ENCODE measurements around the gene TSPAN18.

Gene TSPAN18

DNA sequence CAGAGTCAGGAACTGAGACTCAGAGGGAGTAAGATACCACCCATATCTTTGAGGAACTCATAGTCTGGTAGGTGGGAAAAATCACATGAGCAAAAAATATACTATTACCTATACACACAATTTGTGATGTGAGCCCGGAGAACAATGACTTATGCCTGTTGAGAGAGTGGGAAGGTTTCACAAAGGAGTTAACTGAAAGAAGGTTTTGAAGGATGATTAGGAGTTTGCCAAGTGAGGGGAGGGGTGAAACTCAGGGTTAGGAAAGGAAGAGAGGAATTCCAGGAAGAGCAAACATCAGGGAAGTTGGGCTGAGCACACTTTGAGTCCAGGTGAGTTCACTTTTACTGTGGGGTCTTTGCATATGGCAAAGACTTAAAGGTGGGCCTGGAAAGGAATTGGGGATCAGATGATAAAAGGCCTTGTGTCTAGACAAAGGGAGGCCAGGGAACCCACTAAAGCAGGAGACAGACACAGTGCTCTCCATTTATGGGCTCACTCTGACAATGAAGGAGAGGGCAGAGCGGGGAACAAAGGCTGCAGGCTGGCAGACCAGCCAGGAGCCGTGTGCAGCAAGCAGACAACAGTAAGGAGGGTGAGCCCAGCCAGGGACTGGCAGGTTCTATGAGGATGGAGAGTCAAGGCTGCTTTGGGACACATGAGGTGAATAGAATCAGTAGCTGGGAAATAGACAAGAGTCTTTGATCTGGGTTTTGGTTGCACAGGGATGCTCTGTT lies 33.1 kb downstream of the TSPAN18 start:
- no peak for DNase-seq (ENCODE audit: low spot score)

DNA sequence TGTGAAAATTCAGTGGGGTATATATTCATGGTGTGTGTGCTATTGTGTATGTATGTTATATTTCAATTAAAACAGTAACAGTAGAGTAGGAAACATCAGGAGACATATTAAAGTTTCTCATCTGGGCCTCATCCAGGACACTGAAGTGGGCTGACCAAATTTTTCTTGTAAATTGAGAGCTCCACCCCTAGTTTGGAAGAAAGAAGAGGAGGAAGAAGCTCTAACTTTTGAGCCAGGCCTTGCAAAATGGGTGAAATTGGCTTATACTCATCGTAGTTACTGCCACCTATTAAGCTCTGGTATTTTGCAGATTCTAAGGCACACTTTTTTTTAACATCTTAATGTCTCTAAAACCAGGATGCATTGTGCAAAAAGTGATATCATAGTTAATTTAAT lies 33.7 kb downstream of the TSPAN18 start:
- no peak for DNase-seq (ENCODE audit: low spot score)

DNA sequence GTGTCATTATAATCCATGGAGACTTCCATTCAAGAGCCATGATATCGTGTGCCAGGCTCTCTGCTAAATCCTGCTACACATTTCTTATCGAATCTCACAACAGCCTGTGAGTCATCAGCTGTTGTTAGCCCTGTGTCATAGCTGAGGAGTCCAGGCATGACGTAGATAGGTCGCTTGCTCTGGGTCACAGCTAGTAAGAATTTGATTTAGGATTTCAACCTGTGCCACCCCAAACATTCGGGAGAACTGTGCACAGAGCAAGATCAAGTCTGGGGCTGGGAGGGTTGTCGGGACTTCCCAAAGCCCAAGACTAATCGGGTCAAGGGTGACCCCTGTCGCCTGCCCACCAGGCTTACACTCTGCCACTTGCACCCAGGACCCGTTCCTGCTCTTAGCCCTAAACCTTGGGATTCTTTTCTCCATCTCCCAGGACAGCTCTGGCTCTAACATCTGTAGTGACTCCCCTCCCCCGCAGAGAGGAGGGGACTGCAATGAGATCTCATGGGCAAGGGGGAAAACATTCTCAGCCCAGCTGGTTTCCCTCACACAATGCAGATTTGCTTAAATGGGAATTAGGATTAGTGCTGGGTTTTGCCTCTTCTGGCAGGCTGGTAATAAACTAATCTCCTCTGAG lies 34.3 kb downstream of the TSPAN18 start:
- DNase-seq (ENCODE audit: low spot score), result no peak

DNA sequence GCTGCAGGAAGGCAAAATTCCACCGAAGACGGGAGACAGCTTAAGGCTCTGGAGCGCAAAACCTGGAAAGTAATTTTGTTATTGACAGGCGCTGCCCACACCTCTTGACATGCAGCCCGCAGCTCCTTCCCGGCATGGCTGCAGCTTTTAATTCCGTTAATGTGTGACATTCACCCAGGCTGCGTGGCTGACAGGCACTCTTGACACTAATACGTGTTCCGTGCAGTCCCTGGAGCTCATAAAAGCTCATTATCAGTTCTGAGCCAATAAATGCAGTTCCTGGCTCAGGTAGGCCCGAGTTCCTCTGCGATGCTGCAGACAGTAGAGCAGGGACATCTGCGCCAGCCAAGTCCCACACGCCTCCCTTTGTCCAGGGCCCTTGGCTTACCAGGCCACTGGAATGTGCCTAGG lies 34.8 kb downstream of the TSPAN18 start:
- DNase-seq (ENCODE audit: low spot score), result no peak

DNA sequence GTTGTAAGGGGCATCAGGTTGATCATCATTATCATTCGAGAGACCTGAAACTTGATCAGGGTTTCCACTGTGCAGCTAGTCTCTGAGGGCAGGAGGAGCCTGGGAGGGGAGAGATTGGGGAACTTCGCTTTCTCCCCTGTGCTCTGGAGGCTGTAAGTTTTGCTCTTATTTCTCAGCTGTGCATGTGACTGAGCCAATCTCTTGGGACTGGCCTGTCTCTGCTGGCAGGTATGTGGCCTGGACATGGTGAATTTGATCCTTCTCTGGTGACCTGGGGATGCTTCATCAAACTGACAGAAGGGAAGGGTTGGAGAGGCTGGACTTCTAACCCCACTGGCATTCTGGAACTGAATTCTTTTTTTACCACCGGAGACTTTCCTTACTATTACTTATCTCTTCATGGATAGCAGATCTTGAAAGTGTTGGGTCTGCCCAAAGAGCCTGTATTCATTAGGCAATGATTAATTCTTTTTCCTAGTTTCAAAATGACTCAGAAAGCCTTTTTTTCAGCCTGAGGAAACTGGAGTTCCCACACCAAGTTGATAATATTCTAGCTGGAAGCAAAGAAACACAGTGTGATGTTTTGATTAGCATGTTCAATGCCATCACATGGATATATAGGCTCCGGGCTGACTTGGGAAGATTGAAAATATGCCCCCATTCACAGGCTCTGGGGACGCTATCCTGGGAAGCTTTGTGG lies 36.5 kb downstream of the TSPAN18 start:
- DNase-seq (ENCODE audit: low spot score), result no peak

DNA sequence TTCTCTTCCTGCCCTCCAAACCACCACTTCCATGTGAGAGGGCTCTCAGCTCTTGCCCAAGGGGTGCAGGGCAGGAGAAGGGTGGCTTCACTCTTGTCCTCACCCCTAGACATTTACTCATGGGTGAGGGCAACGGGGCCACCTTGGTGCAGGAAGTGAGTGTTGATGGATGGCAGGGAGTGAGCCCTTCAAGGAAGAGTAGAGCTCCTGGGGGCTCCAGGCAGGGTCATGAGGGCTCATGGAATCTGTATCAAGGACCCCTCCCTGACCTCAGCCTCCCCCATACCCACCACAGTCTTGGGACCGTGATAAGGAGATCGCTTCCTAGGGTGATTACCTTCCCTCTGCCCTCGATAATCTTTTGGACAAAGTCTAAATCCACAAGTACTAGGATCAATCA lies 37.8 kb downstream of the TSPAN18 start:
- no peak for DNase-seq (ENCODE audit: low spot score)

DNA sequence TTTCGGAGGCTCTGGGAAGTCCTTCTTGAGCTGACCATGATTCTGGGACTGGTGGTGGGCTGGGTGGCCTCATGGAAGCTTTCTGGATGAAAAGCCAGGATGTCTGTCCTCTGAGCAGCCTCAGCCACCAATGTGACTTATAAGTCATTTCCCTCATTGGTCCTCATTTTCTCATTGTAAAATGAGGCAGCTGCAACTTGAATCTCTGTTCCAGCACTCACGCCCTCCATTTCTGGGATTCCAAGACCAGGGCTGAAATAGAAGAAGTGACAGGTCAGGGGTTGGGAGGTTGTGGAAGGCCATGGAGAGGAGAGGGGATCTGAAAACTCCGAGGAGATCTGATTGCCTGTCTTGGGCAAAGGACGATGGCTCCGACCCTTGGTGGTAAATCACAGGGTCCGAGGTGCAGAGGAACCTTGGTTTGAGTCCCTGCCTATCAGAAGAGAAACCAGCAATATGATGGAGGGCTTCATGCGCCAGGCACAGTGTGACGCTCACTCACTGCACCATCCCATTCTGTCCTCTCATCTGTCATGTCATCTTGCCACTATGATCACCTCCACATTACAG lies 38.3 kb downstream of the TSPAN18 start:
- no peak for DNase-seq (ENCODE audit: low spot score)

DNA sequence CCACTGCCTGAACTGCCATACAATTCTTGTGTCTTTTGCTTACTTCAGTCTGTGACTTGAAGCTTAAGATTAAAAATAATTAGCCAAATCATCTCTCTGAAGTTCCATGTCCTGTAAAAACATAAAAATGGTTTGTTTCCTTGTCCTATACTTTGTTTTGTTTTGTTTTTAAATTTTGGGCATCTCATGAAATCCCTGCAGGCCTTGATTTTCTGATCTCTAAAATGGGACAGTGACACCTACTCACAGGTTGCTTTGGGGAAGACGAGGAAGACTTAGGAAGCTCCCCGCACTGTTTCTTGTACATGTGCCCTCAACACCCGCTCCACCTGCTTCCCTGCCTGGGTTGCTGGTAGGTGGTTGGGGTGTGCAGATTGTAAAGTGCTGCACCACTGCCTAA lies 38.9 kb downstream of the TSPAN18 start:
- DNase-seq (ENCODE audit: low spot score), result no peak

DNA sequence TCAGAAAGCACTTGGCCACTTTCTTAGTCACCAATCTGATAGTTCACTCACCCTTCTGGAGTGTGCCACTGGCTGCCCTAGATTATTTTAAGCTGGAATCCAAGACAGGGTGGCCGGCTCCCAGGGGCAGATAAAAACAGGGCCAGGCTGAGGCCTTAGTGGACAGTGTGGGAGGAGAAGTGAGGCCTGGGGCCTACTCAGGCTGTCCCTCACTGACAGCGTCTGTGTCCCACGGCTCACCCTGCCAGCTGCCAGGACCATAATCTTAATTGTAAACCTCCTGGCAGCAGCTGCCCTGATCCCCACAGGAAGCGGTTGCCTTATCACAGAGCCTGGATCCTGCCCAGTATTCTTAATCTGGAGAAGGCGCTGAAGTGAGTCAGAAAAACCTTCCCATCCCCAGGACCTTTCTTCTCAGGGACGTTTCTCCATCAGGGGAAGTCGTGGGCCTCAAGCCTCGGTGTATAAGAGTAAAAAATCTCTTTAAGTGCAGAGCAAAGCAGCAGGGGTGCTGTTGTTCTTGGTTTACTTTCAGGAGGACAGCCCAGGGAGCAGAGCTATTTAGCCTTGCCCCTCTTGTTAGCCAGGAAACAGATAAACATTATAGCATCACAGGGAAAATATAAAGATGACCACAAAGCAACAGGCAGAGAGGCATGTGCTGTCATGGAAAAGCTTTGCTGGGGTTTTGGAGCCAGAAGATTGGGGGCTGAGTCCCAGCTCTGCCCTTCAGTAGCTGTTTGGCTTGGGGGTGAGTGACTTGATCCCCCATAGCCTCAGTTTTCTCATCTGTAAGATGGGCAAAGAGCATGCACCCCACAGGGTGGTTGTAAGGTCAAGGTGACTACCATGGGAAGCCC lies 39.6 kb downstream of the TSPAN18 start:
- DNase-seq (ENCODE audit: low spot score), result no peak

DNA sequence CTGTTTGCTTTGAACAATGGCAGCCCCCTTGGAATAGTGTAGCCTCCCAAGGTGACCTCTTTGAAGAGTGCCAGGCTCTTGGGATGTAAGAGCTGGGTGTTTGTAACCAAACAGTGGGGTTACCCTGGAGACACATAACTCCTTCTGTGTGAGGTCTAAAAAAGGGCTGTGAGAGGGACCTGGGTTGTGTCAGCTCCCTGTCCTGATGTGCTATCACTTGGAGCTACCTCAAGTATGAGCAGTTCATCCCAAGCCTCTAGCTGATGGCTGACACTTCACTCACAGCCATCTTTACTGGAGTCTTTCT lies 40.2 kb downstream of the TSPAN18 start:
- no peak for DNase-seq (ENCODE audit: low spot score)

DNA sequence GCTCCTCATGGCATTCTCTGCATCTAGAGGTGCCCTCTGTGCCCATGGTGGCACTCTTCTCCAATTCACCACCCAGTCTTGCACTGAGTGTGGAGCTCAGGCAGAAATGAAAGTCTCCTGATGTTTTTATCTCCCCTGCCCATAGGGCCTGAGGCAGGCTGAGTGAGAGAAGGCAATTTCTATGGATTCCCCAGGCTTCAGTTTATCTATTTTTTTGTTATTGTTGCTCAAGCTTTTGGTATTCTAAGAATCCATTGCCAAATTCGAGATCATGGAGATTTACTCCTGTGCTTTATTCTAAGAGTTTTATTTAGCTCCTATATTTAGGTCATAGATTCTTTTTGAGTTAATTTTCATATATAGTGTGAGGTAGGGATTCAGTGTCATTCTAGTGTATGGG lies 40.7 kb downstream of the TSPAN18 start:
- no peak for DNase-seq (ENCODE audit: low spot score)

DNA sequence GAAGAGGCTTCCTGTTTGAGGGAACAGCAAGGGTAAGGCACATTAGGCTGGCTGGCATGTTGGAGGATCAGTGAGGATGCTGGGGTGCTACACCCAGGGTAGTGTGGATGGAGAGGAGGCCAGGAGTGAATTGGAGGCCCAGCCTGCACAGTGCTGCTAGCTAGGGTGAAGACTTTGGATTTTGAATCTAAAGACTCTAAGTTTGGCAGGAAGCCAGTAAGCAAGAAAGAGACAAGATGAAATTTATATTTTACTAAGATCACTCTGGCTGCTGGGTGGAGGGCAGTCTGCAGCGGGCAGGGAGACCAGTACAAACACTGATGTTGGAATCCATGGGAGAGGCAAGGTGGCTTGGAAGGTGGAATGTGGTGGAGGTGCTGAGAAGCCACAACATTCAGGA lies 43.6 kb downstream of the TSPAN18 start:
- no peak for DNase-seq (ENCODE audit: low spot score)

DNA sequence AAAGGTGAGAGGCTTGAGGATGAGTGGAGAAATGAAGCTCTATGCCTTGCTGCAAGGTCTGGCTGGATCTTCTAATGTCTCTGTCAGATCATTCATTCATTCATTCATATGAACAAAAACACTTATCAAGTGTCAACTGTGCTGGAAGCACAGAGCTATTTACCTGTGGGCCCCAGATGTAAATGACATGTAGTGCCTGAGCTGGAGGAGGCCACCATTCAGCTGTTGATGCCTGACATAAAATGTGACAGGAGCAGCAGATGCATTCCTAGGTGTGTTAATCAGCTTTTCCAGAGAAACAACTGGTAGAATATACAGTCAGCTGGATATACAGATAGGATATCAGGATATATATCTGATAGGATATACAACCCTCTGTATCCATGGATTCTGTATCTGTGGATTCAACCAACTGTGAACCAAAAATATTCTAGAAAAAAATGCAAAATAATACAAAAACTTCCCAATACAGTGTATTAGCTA lies 44.5 kb downstream of the TSPAN18 start:
- no peak for DNase-seq (ENCODE audit: low spot score)

DNA sequence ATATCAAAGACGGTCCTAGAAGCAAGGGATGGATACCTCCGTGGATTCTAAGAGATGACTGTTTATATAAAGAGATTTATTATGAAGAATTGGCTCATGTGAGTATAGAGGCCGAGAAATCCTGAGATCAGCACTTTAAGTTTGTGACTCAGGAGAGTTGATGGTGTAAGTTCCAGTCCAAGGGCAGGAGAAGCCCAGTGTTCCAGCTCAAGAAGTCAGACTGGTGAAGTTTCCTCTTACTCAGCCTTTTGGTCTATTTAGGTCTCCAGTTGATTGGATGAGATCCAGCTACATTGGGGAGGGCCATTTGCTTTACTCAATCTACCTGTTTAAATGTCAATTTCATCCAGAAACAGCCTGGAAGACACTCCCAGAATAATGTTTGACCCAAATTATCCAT lies 45.1 kb downstream of the TSPAN18 start:
- no peak for DNase-seq (ENCODE audit: low spot score)

DNA sequence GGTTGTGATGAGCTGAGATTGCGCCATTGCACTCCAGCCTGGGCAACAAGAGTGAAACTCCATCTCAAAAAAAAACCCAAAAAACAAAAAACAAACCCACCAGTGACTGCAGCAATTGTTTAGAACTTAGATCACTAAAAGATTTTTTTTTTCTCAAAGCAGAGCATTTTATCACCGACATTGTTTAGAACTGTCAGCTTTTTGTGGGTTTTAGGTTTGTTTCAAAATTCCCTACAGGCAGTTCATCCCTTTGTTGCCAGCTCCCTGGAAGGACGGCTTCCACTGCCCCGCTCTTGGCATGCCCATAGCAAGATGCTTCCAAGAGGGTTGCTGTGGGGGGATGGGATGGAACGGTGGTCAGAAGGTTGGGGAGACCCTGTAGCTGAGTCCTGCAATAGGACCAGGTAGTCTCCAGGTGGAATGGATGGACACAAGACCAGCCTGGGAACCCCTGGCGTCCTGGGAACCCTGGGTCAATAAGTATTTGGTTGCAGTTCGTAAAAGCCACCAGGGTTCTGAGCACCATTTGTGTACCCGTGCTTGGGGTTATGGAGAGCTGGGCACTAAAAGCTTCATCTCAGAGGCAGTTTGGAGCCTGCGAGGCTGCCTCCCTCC lies 46.7 kb downstream of the TSPAN18 start:
- DNase-seq (ENCODE audit: low spot score), result no peak

DNA sequence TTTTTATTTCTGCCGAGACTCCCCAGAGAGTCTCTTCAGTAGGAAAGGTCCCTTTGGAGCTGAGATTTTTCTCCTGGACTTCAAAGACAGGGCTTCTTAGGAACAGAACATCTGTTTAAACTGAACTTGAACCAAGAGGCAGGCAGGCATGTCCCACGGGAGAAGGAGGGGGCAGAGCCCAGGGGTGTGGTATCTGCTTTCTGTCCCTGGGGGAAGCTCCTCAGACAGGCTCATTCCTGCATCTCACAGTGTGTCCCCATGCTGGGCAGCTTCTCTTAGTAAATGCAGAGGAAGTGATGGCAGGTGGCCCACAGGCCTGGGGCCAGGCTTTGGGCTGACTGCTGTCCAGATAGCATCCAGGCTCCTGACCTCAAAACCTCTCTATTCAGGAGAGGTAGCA lies 47.3 kb downstream of the TSPAN18 start:
- DNase-seq (ENCODE audit: low spot score), result no peak

DNA sequence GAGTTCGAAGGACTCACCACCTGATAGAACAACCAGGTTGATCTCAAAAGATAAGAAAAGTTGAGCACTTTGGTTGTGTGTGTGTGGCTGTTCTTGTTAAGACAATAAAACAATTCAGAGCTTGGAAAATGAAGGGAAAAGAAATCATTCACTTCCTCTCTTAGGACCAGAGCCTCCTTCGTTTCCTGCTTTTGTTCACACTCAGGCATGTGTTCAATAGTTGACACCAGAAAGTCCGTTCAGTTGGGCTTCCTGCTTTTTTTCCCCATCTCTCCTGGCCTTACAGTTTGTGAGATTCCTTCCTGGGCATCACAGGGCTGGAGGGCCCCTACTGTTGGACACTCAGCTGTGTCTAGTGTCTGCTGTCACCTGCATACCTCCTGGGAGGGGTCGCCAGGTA lies 48.0 kb downstream of the TSPAN18 start:
- DNase-seq (ENCODE audit: low spot score), result no peak

DNA sequence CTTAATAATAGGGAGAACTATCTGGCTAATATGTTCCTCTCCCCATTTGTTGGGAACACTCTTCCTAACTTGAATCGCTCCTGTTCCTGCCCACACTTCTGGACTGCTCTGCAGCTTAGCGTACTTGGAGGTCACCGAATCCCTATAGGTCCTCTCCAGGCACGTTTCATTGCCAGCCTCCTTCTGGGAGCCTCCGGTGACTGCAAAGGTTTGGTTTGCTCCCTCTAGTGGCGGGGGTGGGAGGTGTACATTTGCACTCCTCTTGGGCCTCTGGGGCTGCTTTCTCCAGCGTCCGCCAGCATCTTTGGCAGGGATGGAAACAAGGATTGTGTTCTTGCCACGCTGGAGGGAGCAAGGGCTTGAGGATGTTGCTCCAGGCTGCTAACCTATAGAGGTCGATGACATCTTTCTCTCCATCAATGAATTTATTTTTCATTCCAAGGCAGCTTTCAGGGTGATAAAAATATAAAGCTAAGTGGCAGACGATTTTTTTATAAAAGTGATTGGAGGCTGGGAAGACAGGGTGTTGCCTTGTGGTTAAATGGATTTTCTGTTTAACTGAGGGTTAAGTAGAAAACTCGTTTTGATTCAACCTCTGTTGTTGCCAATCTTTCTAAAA lies 48.7 kb downstream of the TSPAN18 start:
- peak; percentile 81 for DNase-seq (ENCODE audit: low spot score)

DNA sequence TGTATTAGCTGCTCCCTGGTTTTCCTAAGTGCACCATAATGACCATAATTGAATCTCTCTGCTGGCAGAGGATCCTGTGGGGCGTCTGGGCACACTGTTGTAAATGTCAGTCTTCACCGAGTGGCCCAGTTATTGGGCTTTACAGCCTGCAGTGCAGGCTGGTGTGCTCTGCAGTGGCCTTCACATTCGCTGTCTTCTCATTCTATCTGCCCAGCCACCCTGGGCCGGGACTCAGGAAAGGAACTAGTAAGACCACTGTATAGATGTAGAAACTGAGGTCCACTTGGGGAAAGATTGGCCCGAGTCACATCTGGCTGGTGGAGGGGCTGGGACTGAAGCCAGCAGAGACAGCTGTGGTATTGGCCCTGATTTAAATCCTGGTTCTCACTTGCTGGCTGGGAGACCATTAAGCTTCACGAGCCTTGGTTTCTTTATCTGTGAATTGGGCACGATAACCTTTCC lies 49.3 kb downstream of the TSPAN18 start:
- no peak for DNase-seq (ENCODE audit: low spot score)

DNA sequence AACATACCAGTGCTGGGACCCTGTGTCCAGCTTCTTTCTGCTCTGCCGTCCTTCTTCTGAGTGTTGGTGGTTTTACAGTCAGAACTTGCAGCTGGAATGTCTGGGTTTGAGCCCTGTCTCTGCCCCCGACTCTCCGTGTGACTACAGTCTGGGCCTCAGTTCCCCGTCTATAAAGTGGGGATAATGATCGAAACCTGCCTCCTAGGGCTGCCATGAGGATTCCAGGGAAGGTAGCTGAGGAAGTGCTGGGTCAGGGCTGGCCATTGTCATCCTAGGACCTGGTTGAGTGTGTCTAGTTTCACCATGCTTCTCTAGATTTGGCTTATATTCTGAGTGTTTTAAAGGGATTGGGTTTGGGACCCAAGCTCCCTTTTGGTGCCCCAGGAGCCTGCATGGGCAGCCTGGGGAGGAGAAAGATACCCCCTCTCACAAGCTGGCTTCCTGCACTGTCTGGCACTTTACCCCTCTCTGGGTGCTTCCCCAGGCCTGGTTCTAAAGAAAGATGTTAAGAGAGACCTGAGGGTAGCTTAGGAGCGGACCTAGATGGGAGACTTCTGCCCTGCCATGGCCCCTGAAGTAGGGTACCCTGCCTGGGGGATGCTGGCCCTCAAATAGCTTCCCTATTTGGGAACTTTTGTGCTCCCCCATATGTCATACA lies 49.9 kb downstream of the TSPAN18 start:
- DNase-seq (ENCODE audit: low spot score), result no peak
